ENCODE data around the gene CCNA2. TPM values are rescaled to one million over a fixed set of nuclear protein-coding genes. Genes with fewer than 3 reads are reported as not detected.

Gene CCNA2
- total and polyA plus RNA-seq, 9 of the 15 experiments (the other 6 are each of a cell fraction or from before 2014, with no cell fraction given), result 37.1 to 197 (median 154) TPM

- peak; percentile 86; the same call in 1 of the 2 replicates for TF ChIP-seq CHAMP1 (IDR thresholded peaks at IDR 0.05)
- TF ChIP-seq SMARCC2 (IDR thresholded peaks at IDR 0.05; ENCODE audit: low read depth), result peak; percentile 89
- TF ChIP-seq HMG20A (CRISPR knock-in tag; conservative IDR thresholded peaks at IDR 0.05), result no peak
- no peak for TF ChIP-seq ZC3H4 (CRISPR knock-in tag; IDR thresholded peaks at IDR 0.05; ENCODE audit: borderline replicate concordance)
- TF ChIP-seq ZNF778 (CRISPR knock-in tag; IDR thresholded peaks at IDR 0.05), result no peak
- no peak for TF ChIP-seq SAFB (IDR thresholded peaks at IDR 0.05; ENCODE audit: borderline replicate concordance, low read depth, low read length)
- TF ChIP-seq POU5F1 (IDR thresholded peaks at IDR 0.05; ENCODE audit: borderline replicate concordance, low read depth, low read length, partially characterized antibody), result peak; percentile 27
- TF ChIP-seq HES1 (IDR thresholded peaks at IDR 0.05; ENCODE audit: low read depth), result peak; percentile 57; the same call in 1 of the 2 replicates
- TF ChIP-seq NONO (IDR thresholded peaks at IDR 0.05; ENCODE audit: low read depth in 2 of 2, low read length in 1 of 2), result peak in 1 of 2 experiments; percentile 59; a peak in 1 of 4 replicates
- TF ChIP-seq NBN (IDR thresholded peaks at IDR 0.05; ENCODE audit: low read depth), result peak; percentile 80
- peak; percentile 73 to 80; a peak in 2 of 4 replicates for TF ChIP-seq ARNT (IDR thresholded peaks at IDR 0.05)
- no peak for TF ChIP-seq ZBTB26 (CRISPR knock-in tag; IDR thresholded peaks at IDR 0.05)
- TF ChIP-seq MECOM (CRISPR knock-in tag; IDR thresholded peaks at IDR 0.05), result no peak
- TF ChIP-seq SMAD4 (CRISPR knock-in tag; conservative IDR thresholded peaks at IDR 0.05), result peak; percentile 96
- peak; percentile 87 for TF ChIP-seq PHB2 (IDR thresholded peaks at IDR 0.05; ENCODE audit: low read depth)
- TF ChIP-seq E2F6 (IDR thresholded peaks at IDR 0.05; ENCODE audit: borderline replicate concordance in 1 of 2, extremely low read depth in 1 of 2, insufficient read depth in 1 of 2, insufficient read length in 1 of 2, low read depth in 1 of 2, low read length in 1 of 2, poor library complexity in 1 of 2, severe bottlenecking in 1 of 2), result no peak
- TF ChIP-seq ZBTB49 (CRISPR knock-in tag; IDR thresholded peaks at IDR 0.05; ENCODE audit: borderline replicate concordance), result no peak
- TF ChIP-seq STAG1 (CRISPR knock-in tag; IDR thresholded peaks at IDR 0.05; ENCODE audit: borderline replicate concordance), result no peak
Observed at GRCh38 chr4:121794505-121795188, 29.0 kb downstream of the CCNA2 start (continued).

Measured in K562 (cell line).